ENCODE measurements around the gene NTMT1. TPM values are rescaled to one million over a fixed set of nuclear protein-coding genes. Genes with fewer than 3 reads are reported as not detected.
A peak's percentile ranks its signal among the peaks of the same experiment; 100 is the strongest.

The NTMT1 gene
- total RNA-seq, 1 experiment from 2014 or later = 84.8 TPM

- RAD21 ChIA-PET (ENCODE audit: low non-redundant PET in 1 of 2, low total read pairs in 2 of 2, uncharacterized antibody in 2 of 2, unreplicated experiment in 2 of 2) = no interaction called here
- peak overlapping the region; percentile 47 for H3K9ac ChIP-seq (ENCODE audit: low read length)
- H3K4me2 ChIP-seq (ENCODE audit: low read length) = peak overlapping the region; percentile 71
- H3K27ac ChIP-seq (ENCODE audit: low read depth, low read length) = peak overlapping the region; percentile 36; the same call in 1 of the 2 replicates
- H3K79me2 ChIP-seq (ENCODE audit: insufficient read depth, low read length) = no peaks in the 10 kb centered on the region
- POLR2A ChIA-PET = no interaction called here
- DNase-seq (ENCODE audit: low read depth, low spot score) (peak; percentile 68), ATAC-seq (peak; percentile 80)
- intact Hi-C loops (cut with micrococcal nuclease) = no loop called here
- H3K36me3 ChIP-seq (ENCODE audit: control insufficient read depth in 1 of 2, insufficient read depth in 2 of 2, low read length in 2 of 2) = no peaks in the 10 kb centered on the region
- TF ChIP-seq ZFX (IDR thresholded peaks at IDR 0.05) = no peak
- no peak for TF ChIP-seq REST (IDR thresholded peaks at IDR 0.05; ENCODE audit: low read depth)
- TF ChIP-seq SIN3A (IDR thresholded peaks at IDR 0.05; ENCODE audit: low read depth) = no peak
- peak; percentile 81 for TF ChIP-seq MAX (IDR thresholded peaks at IDR 0.05)
- no peak for TF ChIP-seq TCF7L2 (IDR thresholded peaks at IDR 0.05; ENCODE audit: borderline replicate concordance, extremely low read depth, insufficient read depth, insufficient read length)
- TF ChIP-seq RAD21 (IDR thresholded peaks at IDR 0.05; ENCODE audit: low read depth) = no peak
- no peak for TF ChIP-seq EZH2phosphoT487 (IDR thresholded peaks at IDR 0.05; ENCODE audit: borderline replicate concordance)
- no peak for TF ChIP-seq EZH2 (IDR thresholded peaks at IDR 0.05)
- TF ChIP-seq CTCF (IDR thresholded peaks at IDR 0.05 in 2 of 3, conservative IDR thresholded peaks at IDR 0.05 in 1 of 3; ENCODE audit: borderline replicate concordance in 1 of 3, insufficient read depth in 1 of 3, low read depth in 2 of 3, low read length in 2 of 3) = no peak
- TF ChIP-seq POLR2AphosphoS5 (IDR thresholded peaks at IDR 0.05; ENCODE audit: low read depth, low read length) = no peak
- TF ChIP-seq ZNF274 (IDR thresholded peaks at IDR 0.05; ENCODE audit: low read depth, low read length) = no peak
- no peak for TF ChIP-seq ELF1 (IDR thresholded peaks at IDR 0.05; ENCODE audit: borderline replicate concordance, low read depth)
- TF ChIP-seq SRF (IDR thresholded peaks at IDR 0.05; ENCODE audit: low read depth) = no peak
- no peak for TF ChIP-seq EGR1 (IDR thresholded peaks at IDR 0.05; ENCODE audit: low read depth)
- peak; percentile 13 for TF ChIP-seq POLR2A (IDR thresholded peaks at IDR 0.05; ENCODE audit: borderline replicate concordance, extremely low read depth, insufficient read depth, insufficient read length)
- no peak for TF ChIP-seq CBX3 (IDR thresholded peaks at IDR 0.05; ENCODE audit: low read depth)
- no peak for TF ChIP-seq CEBPB (IDR thresholded peaks at IDR 0.05; ENCODE audit: low read depth)
- peak; percentile 59; the same call in 1 of the 2 replicates for TF ChIP-seq SP1 (IDR thresholded peaks at IDR 0.05; ENCODE audit: low read depth)
- TF ChIP-seq YY1 (IDR thresholded peaks at IDR 0.05; ENCODE audit: extremely low read depth, insufficient replicate concordance, low read depth, low read length) = no peak
- peak; percentile 70 for TF ChIP-seq FOSL1 (IDR thresholded peaks at IDR 0.05; ENCODE audit: low read depth)
- TF ChIP-seq ATF3 (IDR thresholded peaks at IDR 0.05) = no peak
- H3K4me3 ChIP-seq (replicated peaks in 1 of 2; ENCODE audit: low read depth in 1 of 2, low read length in 2 of 2) = peak overlapping the region; percentile 22 to 35
- CTCF ChIA-PET = interaction anchor here (1.2 kb wide), 1 partner anchor 105 kb away, joined by 3 read pairs; no protein-coding TSS in a partner anchor
- H3K9me3 ChIP-seq (ENCODE audit: control insufficient read depth in 1 of 2, insufficient read depth in 1 of 2, low read depth in 1 of 2, low read length in 2 of 2) = no peaks in the 10 kb centered on the region
- no peaks in the 10 kb centered on the region for H3K27me3 ChIP-seq (ENCODE audit: insufficient read depth, low read length)
- H3K9me2 ChIP-seq (ENCODE audit: insufficient read depth) = no peaks in the 10 kb centered on the region
- H4K20me1 ChIP-seq (ENCODE audit: insufficient read depth) = no peaks in the 10 kb centered on the region
- peaks cover 18 to 53% of the 10 kb centered on the region in 2 experiments for H3K4me1 ChIP-seq (ENCODE audit: control insufficient read depth in 1 of 2, insufficient read depth in 2 of 2, low read length in 2 of 2)
- BruUV-seq (replicated peaks) = no TSS peak
- H2AFZ ChIP-seq (ENCODE audit: low read depth, low read length, poor library complexity, severe bottlenecking) = no peak overlapping the region
Observed at GRCh38 chr9:129685220-129685932, 59.4 kb downstream of the NTMT1 start.

Data from HCT116 (cell line).